RPMI8226 (cell line): Measurements from ENCODE around the gene TFF3.

Experiments
- DNase-seq: peaks from one replicate; pipeline ENCODE4 v3.0.0-alpha.2; 2015

Gene TFF3

DNA sequence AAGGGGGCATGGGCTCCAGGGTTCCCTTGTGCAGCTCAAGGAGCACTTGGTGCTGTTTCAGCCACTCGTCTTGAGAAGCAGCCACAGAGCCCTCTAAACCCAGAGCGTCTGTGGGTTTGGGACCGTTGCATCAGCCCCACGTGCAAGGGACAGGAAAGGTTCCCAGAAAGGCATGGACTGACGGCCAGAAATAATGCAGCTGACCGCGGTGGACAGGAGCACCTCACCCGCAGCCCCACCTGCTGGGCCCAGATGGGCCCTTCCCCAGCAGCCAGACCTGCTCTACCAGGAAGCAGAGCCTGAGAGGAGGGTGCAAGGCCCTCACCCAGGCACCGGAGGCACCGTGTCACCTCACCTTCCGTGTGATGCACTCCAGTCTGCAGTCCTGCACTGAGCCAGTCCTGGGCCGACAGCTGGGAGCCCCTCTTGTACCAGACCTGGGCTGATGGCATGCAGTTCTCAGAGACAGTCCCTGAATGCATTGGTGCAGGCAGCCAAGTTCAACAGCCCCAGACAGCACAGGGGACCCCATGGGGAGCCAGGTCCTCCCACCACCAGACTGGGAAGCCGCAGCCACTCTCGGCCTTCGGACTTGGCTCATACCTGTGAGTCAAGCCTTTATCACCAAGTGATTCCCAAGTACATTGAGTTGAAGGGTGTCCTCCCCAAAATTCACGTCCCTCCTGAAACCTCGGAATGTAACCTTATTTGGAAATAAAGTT, 4.8 kb upstream of the TFF3 start:
- DNase-seq: no peak

DNA sequence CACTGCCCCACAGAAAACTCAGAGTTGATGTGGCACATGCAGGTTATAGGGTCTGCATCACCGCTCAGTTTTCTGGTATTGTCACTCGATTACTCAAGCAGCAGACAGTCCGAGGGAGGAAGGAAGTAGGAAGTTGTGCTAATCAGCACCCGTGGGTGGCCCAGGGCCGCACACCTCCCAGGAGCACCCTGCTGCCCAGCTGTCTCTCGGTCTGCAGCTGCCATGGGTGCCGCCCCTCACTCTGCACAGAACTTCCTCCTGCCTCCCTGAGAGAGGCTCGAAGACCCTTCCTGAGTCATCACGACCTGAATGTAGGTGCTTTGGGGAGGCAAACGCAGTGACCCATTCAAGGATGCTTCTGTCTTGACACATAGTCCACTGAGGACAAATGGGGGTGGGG, 4.2 kb upstream of the TFF3 start:
- DNase-seq: no peak

DNA sequence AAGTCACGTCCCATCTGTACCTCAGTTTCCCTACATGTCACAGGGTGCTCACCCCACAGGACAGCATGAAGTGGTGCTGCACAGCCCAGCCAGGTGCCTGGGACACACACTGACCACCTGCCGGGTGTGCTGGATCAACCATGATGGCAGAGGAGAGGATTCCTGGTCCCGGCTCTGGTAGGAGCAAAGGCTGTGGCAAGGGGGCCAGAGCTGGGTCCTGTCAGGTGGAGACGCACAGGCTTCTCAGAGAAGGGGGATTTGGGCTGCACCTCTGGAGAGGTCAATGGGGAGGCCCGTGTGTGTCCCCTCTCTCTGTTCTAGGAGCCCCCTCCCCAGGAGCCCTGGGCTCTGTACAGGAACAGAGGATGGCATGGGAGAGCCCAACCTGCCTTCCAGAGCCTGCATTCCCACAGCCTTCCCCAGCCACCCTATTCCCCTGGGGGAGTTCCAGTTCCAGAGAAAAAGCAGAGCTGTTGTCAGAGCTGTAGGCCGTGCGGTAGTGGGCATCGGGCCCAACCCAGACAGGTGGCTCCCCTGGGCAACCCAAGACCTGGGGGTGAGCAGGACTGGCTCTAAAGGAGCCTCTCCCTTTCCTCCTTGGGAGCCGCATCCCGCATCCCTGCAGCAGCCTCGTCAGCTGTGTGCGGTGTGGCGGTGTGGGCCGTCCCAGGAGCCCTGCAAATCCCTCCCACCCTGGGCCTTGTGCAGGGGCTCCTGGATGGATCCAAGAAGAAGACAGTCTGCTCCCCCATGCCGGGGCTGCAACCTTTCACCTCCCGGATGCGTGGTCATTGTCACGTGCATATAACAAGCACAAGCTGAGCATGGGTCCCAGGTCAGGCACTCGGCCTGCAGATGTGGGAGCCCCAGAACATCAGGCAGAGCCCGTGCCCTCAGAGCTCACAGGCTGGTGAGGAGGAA, 2.9 kb upstream of the TFF3 start:
- DNase-seq: no peak

- DNase-seq: no peak
These were observed 2.1 kb upstream of the TFF3 start for GRCh38 chr21:42317341-42317741.

- no peak for DNase-seq
These were observed 1.7 kb upstream of the TFF3 start for GRCh38 chr21:42316891-42317290.

DNA sequence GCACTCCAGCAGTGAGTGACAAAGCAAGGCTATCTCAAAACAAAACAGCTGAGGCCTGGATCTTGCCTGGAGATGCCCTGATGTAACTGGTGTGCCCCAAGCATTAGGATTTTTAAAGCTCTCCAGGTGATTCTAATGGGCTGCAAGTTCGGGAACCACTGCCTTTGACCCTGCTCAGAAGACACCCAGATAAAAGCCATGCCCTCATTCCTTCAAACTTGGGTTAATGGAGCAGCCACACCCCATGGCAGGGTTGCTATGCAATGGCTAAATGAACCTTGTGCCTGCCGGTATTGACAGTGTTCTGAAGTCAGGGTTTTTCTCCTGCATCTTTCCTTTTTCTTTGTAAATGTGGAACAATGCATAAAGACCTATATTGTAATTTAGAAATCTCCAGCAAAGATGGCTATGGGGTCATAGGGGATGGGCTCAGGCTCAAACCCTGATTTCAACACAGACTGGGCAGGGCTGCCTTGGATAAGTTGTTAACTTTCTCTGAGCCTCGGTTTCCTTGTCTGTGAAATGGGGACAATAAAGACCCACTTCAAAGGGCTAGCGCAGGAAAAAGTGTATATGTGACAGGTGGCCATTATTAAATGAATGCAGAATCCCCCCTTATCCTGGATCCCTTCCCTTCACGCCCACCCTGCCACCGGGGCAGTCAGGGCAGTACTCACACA, 453 bp downstream of the TFF3 start:
- no peak for DNase-seq

GRCh38 chr21:42313501-42313969, 1.7 kb downstream of the TFF3 start:
- peak; percentile 77 for DNase-seq

- DNase-seq: no peak
These were observed 2.5 kb downstream of the TFF3 start for GRCh38 chr21:42312626-42313104.

GRCh38 chr21:42311816-42312625, 3.2 kb downstream of the TFF3 start:
- no peak for DNase-seq

- no peak for DNase-seq
These were observed 4.0 kb downstream of the TFF3 start for GRCh38 chr21:42311160-42311559.

- no peak for DNase-seq
These were observed 4.7 kb downstream of the TFF3 start for GRCh38 chr21:42310411-42311001.

- DNase-seq: peak; percentile 63
These were observed 5.4 kb downstream of the TFF3 start for GRCh38 chr21:42309753-42310213.

DNA sequence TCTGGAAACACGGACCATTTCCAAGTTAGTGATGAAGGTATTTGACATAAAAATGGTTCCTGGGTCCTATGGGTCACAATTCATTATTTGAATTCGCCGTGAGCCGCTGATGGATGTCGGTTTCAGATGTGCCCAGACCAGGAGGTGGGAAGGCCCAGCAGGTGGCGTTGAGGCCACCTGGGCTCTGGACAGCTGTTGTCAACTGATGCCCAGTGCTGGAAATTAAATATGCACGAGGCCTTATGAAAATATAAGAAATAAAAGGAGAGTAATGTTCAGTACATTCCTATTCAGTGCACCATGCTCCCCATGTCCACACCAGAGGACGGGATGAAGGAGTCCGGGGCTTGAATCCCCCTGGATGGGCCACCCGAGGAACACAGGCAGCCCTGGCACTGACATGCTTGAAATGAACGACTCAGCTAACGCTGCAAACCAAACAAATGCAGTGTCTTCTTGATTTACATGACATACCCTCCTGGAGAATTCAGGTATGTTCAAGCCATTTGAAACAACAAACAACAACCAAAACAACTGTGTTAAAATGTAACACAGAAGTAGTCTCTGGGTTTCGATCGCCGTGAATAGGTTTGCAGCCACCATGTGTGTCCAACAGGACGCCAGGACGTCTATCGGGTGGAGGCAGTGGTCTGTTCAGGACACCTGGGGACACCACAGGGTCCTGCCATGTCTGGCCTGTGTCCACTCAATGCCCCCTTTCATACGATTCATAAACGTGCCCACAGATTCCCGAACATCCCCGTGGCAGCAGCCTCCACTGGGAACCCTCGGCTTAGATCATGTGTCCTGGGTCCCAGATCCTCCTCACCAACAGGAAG, 6.1 kb downstream of the TFF3 start:
- peak; percentile 42 for DNase-seq

DNA sequence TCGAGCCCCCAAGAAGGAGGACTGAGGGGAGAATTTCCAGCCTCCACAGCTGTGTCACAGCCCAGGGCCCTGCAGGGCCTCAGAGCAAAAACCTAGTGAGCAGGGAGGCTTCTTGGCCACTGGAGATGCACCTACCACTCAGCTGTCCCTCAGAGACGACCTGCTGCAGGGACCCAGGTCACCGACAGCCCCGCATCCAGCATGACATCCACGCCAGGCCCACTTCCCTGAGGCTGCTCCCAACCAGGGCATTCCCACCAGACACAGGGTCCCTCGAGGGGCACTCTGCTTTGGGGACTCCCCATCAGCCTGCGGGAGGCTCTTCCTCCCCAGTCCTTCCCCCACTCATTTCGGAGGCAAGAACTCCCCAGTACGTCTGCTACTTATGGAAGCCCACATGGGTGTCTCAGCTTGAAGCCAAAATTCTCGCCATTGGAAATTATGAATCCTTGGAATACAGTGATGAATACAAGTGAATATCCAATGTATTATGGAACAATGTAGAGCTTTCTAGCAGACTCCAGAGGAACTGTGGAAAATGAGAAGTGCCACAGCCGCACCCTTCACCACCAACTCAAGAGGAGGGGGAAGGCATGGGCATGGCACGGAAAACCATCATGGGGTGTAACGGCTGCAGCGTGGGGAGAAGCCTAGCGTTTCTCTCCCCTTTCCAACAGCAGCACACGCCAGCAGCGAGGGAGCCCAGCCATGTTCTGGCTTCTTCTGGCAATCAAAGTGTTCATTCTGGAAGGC, 6.9 kb downstream of the TFF3 start:
- no peak for DNase-seq

DNA sequence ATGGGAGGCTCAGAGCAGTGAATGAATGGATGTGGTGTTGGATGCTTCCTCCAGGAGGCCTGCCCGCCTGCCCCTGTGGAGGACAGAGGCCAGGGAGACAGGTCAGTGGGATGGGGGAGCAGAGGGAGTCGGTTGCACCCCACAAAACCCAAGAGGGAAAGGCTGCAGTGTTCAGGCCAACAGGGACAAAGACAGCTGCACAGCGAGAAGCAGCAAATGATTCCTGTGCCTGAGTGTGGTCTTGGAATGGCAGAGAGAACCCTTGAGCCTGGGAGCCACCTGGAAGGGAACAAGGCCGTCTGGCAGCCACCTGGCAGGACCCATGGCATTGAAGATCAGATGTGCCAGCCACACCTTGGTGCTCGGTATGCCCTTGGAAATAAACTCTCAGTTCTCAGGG, 8.1 kb downstream of the TFF3 start:
- DNase-seq: no peak

GRCh38 chr21:42306366-42307035, 8.7 kb downstream of the TFF3 start:
- no peak for DNase-seq

DNA sequence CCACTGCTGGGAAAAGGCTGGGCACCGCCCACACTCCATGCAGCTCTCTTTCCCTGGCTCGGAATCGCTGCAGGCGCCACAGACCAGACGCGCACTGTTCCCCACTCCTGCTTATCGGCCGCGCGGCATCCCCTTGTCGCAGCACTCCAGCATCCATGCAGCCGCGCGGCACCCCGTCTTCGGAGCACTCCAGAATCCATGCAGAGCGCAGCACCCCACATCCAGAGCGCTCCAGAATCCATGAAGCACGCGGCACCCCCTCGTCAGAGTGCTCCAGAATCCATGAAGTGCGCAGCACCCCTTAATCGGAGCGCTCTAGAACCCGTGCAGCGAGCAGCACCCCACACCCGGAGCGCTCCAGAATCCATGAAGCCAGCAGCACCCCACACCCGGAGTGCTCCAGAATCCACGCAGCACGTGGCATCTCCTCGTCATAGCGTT, 9.5 kb downstream of the TFF3 start:
- no peak for DNase-seq

- DNase-seq: no peak
These were observed 10.4 kb downstream of the TFF3 start for GRCh38 chr21:42304556-42305454.
